SK-N-MC (cell line): Measurements from ENCODE around the gene NR5A2.

ENCODE experiments used
- EZH2 ChIP-seq: fragments of 200-600 bp; sonication (generic); IDR thresholded peaks from one replicate; pipeline ENCODE4 v1.6.1; 2017; ENCODE audit warnings: antibody characterized with exemption
- POLR2AphosphoS5 ChIP-seq: IDR thresholded peaks from 2 replicates; pipeline ENCODE4 v1.6.1; 2012; ENCODE audit warnings: mild to moderate bottlenecking, low read depth, low read length, borderline replicate concordance

GRCh38 chr1:200162877-200163276 lies 135.4 kb downstream of the NR5A2 start:
- TF ChIP-seq EZH2 (no peak), POLR2AphosphoS5 (no peak)
